Stimulated activated effector memory CD8-positive, alpha-beta T cell treated with anti-CD3 and anti-CD28 coated beads, Interleukin-12 subunit alpha, Interleukin-12 subunit beta, amount 100 ng/mL, for 72 hours (primary cell): ENCODE data around the gene DMRTB1.

Experiments used
- ATAC-seq: fragments of 150-1000 bp; cut with Tn5 transposase; 2 replicates; pipeline ENCODE4 v1.10.0; 2021
- DNase-seq, 2 donors: peaks; one replicate each; pipeline ENCODE4 v3.0.0; 2021 to 2022; ENCODE audit warnings: low spot score in 2 of 2
- H3K27ac Mint-ChIP-seq: one replicate; pipeline ENCODE4 v1.8.0; 2022; ENCODE audit warnings: mild to moderate bottlenecking, mixed read lengths
- H3K36me3 Mint-ChIP-seq: one replicate; pipeline ENCODE4 v1.8.0; 2022; ENCODE audit warnings: mild to moderate bottlenecking, mixed read lengths
- H3K4me1 Mint-ChIP-seq: one replicate; pipeline ENCODE4 v1.8.0; 2022; ENCODE audit warnings: mixed read lengths
- H3K4me3 Mint-ChIP-seq: one replicate; pipeline ENCODE4 v1.8.0; 2022; ENCODE audit warnings: mild to moderate bottlenecking, mixed read lengths
- H3K9me3 Mint-ChIP-seq: one replicate; pipeline ENCODE4 v1.8.0; 2022; ENCODE audit warnings: mixed read lengths

The DMRTB1 gene

DNA sequence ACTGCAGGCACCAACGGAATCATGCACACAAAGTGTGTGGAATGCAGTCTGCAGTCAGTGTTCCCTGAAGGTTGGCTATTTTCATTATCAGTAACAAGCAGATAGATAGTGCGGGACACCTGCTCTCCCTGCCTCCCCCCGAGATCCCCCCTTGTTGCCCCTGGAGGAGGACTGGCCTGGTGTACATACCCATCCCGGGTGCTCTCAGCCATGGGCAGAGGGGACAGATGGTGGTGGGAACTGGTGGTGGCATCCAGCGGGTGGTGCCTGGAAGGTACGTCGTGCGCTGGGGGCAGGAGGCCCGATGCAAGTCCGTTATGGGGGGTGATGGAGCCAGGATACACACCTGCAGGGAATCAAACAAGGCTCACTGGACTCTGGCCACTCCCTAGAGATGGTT, 55.2 kb downstream of the DMRTB1 start:
- DNase-seq, result no peak
- H3K4me3 Mint-ChIP-seq, result no peak overlapping the region
- H3K4me1 Mint-ChIP-seq, result peaks cover 2% of the 10 kb centered on the region
- no peaks in the 10 kb centered on the region for H3K9me3 Mint-ChIP-seq
- H3K27ac Mint-ChIP-seq, result no peak overlapping the region
- no peak for ATAC-seq
- no peaks in the 10 kb centered on the region for H3K36me3 Mint-ChIP-seq

DNA sequence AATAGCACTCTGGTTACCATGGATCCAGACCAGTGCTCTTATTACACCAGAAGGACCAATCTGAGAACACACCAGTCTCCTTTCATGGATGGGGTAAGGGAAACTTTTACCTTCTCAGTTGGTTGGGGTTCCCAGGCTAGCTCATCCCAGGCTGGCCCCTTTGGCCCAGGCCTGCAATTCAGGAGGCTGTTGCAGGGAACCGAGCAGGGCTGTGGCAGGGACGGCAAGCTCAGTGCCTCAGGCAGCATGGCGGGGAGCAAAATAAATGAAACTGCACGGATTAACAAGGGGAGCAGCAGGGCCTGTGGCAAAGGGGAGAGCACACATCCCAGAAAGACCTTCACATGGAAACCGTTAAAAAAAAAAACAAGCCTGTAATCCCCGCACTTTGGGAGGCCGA, 57.0 kb downstream of the DMRTB1 start:
- ATAC-seq (no peak), DNase-seq (no peak)
- Mint-ChIP-seq H3K36me3 (no peaks in the 10 kb centered on the region), H3K9me3 (no peaks in the 10 kb centered on the region), H3K27ac (no peak overlapping the region), H3K4me1 (no peaks in the 10 kb centered on the region), H3K4me3 (no peak overlapping the region)
